DMS153 (cell line): ENCODE measurements around the gene ZBED5.
"Not testable (repeated sequence)": the region's sequence is repeated elsewhere in the genome, so short reads cannot be mapped to it uniquely, and the experiment has no call there.

ENCODE experiments used
- DNase-seq: peaks from one replicate; lab custom pipeline; 2025; lab: John Stamatoyannopoulos, UW

ZBED5 gene

DNA sequence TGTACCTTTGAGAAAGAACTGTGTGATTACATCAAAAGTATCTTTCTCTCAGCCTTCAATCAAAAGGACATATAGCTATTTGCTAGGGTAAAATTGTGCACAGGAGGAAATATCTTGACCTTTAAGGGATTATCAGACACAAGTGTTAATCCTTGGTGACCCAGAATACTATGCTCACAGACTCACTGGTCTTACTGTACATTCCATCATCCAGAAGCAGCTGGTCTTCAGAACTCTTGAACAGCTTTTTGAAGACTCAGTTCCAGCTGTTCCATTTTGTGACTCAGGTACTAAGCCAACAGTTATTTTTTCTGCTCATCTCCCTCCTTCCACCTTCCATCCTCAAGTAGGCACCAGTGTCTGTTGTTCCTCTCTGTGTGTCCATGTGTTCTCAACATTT lies 19.8 kb downstream of the ZBED5 start:
- DNase-seq, result no peak

DNA sequence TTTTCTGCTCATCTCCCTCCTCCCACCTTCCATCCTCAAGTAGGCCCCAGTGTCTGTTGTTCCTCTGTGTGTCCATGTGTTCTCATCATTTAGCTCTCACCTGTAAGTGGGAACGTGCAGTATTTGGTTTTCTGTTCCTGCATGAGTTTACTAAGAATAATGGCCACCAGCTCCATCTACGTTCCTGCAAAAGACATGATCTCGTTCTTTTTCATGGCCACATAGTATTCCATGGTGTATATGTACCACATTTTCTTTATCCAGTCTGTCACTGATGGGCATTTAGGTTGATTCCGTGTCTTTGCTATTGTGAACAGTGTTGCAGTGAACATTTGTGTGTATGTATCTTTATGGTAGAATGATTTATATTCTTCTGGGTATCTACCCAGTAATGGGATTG lies 21.0 kb downstream of the ZBED5 start:
- DNase-seq, result not testable (repeated sequence)

DNA sequence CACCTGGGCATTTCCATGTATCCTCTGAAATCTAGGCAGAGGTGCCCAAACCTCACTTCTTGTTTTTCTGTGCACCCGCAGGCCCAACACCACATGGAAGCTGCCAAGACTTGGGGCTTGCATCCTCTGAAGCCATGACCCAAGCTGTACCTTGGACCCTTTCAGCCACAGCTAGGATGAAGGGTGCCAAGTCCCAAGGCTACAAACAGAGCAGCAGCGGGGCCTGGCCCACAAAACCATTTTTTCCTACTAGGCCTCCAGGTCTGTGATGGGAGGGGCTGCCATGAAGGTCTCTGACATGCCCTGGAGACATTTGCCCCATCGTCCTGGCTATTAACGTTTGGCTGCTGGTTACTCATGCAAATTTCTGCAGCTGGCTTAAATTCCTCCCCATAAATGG lies 28.7 kb downstream of the ZBED5 start:
- no peak for DNase-seq

DNA sequence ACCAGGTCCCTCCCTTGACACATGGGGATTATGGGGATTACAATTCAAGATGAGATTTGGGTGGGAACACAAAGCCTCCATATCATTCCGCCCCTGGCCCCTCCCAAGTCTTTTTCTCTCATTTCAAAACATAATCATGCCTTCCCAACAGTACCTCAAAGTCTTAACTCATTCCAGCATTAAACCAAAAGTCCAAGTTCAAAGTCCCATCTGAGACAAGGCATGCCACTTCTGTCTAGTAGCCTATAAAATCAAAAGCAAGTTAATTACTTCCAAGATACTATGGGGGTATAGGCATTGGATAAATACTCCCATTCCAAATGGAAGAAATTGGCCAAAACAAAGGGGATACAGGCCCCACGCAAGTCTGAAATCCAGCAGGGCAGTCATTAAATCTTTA lies 29.5 kb downstream of the ZBED5 start:
- no peak for DNase-seq

- DNase-seq, result no peak
These were observed 33.0 kb downstream of the ZBED5 start for GRCh38 chr11:10824888-10825287.

DNA sequence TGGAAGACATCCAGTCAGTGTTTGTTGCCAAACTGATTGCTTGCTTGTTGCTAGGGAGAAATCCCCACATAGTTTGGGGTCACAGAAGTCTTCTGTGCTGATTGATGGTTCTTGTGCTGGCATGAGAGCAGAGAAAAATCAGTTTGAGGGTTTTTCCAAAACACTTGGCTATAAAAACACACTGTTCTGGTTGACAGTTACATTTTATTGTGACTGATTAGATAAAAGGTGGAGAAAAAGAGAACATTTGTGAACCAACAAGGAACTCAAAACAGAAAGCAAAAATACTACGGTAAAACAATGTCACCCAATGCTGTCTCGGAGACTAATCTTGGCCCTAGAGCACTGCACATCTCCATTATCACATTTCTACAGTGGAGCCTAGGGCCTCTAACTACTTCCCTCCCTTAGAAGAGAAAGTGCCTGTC lies 34.7 kb downstream of the ZBED5 start:
- DNase-seq, result no peak

GRCh38 chr11:10822491-10822890 lies 35.4 kb downstream of the ZBED5 start:
- DNase-seq, result not testable (repeated sequence)

DNA sequence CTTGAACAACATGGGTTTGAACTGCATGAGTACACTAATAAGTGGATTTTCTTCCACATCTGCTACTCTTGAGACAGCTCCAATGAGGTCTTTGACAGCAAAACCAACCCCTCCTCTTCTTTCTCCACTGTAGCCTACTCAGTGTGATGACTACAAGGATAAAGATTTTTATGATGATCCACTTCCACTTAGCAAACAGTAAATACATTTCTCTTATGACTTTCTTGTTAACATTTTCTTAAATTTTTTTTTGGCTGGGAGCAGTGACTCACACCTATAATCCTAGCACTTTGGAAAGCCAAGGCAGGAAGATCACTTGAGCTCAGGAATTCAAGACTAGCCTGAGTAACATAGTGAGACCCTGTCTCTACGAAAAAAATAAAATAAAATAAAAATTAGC lies 39.3 kb downstream of the ZBED5 start:
- DNase-seq, result no peak

DNA sequence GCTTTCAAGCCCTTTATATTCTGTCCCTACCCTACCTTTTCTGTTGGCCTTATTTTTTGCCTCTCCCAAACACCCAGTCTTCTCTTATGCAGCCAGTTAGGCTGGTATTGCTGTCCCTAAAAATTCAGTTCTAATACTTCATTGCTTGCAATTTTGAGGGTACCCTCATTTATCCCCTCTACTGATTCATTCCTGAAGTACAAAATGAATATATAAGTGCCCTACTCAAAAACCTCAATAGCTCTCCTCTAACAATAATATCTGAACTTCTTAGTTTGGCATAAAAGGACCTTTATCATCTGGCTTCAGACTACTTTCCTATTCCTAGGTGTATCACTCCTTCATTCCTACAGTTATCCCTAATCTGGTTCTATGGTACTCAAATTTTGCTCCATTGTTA lies 43.9 kb downstream of the ZBED5 start:
- DNase-seq, result no peak

DNA sequence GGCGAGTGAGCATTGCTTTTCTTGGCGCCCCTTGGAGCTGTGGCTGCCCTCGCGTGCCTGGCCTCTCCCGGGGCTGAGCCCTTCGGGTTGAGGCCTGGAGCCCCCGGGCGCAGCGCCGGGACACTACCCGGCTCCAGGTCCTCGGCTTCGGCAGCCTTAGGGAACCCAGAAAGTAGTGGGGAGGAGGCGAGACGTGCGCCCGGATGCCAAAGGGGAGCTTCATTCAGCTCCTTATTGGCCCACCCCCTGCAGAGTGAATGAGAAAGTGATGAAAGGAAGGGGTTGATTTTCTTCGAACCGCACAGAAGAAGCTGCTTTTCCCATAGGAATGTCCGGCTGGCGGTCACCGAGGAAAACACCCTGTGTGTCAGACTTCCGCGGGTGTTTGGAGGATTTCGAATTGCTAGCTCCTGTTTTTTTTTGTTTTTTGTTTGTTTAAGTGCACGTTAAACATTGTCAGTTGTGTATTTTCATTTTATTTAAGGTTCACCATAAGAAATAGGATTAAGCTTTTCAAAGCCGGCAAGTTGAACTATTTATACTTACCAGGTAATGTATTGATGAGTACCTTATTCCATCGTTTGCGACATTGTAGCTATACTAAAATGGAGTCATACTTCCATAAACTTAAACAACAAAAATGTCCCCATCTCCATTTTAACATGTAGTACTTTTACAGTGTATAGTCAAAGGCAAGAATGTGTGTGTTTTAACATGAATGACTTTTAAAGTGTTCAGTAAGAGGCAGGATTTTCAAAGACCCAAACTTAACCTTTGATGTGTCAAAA lies 48.3 kb downstream of the ZBED5 start:
- DNase-seq, result no peak

DNA sequence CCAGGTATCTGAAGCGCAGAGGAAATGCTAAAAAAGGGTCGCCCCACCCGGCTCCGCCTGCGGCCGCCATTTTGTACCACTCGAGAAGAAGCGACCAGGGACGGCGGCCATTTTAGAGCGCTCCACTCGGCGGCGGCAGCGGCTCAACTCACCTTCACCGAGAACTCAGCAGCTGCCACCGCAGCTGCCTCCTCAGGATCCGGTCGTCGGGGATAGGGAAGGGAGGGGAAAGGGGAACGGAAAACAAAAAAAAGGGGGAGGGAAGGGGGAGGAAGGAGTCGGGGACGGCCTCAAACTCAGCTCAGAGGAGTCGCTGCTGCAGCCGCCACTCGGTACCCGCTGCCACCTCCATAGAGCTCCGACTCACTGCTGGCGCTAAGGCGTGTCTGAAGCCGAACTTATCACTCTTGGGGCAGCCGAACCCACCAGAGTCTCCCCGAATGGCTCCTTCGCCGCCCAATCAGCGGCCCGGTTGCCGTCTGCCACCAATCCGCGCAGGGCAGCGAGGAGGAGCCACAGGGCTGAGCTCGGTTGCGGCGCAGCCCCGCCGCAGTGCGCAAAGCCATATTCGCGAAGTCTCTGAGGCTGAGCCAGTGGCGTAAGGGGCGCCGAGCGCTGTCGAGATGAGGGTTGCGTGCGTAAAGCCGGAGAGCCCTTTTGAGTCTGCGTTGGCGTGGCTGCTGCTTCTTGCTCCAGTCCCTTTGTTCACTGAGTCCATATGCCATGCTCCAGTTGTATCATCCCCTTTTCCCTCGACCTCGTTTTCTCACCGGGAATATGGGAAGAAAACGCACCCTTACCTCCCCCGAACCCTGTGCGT lies 49.1 kb downstream of the ZBED5 start, which contains the start of gene EIF4G2:
EIF4G2 (minus strand) TSS at position 374 of the 820 bp plus-strand sequence.
- peak; percentile 97 for DNase-seq

DNA sequence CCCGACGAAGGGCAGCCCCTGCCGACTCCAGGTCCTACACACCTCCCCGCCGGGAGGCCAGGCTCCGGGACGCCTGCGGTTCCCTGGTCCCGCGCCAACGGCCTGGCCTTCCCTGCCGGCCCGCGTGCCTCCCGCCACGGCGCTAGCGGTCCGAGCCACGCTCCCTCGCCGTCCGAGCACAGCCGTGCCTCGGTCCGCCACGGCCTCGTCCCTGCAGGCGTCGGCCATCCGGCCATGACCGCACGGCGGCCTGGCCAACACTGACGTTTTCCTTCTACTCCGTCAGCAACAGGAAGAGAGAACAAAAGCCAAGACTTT lies 49.7 kb downstream of the ZBED5 start:
- no peak for DNase-seq

DNA sequence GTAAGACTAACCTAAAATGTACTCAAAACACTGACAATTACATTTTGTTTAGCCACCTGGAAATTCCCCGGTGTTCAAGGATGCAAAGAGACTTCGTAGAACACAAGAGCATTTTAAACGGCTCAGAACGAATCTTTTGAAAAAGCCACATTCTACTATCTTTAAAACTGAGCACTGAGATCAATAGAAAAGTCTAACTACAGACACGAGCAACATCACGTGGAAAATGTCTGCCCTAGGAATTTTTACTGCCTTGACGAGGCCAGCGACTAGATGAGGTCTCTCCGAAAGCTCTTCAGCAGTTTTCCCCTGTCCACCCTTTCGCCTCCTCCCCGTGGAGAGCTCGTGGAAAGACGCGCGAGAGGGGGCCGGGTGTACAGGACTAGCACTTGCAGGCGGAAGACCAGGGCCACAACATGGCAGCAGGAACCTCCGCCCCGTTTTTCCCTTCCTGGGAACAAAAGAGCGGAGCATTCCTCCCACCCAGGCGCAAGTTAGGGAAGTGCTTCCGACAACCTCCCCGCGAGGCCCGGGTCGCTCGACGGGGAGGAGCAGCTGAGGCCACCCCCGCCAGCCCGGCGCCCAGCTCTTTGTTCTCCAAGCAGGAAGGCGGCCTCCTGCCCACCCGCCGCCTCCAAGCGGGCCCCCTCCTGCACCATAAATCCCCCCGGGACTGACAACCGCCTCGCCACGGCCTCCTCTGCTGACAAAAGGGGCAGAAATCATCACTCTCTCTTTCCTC lies 50.2 kb downstream of the ZBED5 start:
- peak; percentile 8 for DNase-seq

DNA sequence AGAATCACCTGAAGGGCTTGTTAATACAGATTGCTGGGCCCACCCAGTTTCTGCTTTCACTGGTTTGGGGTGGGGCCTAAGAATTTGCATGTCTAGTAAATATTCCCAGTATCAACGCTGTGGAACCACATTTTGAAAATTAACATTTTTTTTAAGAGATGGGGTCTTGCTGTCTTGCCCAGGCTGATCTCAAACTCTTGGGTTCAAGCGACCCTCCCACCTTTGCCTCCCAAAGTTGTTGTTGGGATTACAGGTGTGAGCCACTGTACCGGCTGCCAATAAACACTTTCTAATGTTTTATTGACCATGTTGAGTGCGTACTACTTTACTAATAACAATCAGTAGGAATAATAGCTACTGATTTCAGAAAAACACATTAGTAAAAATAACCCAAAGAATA lies 51.6 kb downstream of the ZBED5 start:
- DNase-seq, result no peak

DNA sequence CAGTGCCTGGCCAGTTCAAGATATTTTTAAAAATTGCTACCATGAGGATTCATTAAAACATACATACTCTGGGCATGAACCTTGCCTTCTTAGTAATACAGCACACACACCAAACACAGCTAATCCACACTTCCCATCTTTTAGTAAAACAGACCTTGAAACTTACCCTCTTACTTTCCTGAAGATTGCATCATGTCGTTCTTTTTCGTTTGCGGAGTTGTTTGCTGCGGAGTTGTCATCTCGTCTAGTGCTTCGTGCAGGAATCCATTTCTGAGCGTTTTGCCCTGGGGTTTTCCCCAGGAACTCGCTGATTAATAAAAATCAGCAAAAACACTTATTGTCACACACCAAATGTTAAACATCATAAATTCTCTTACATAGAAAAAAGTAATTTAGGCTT lies 52.1 kb downstream of the ZBED5 start:
- DNase-seq, result no peak

- DNase-seq, result no peak
These were observed 54.2 kb downstream of the ZBED5 start for GRCh38 chr11:10803676-10804075.
